HepG2 (cell line): ENCODE measurements around the gene GBGT1. TPM values are rescaled to one million over a fixed set of nuclear protein-coding genes. Genes with fewer than 3 reads are reported as not detected.
A peak's percentile ranks its signal among the peaks of the same experiment; 100 is the strongest.

ENCODE experiments used
- RFX3 ChIP-seq: IDR thresholded peaks from 2 replicates; pipeline ENCODE4 v1.6.1; 2016; ENCODE audit warnings: missing biosample characterization, missing genetic modification reagents
- ZNF460 ChIP-seq: sonication (generic); formaldehyde crosslinking; IDR thresholded peaks from 2 replicates; pipeline ENCODE4 v1.5.1; 2020; ENCODE audit warnings: missing genetic modification reagents, mild to moderate bottlenecking, borderline replicate concordance
- ZNF883 ChIP-seq: sonication (generic); formaldehyde crosslinking; IDR thresholded peaks from 2 replicates; pipeline ENCODE4 v1.5.1; 2020; ENCODE audit warnings: mild to moderate bottlenecking, missing genetic modification reagents; ENCODE audit errors: not compliant biosample characterization
- ZSCAN25 ChIP-seq: sonication (generic); formaldehyde crosslinking; IDR thresholded peaks from 2 replicates; pipeline ENCODE4 v1.8.0; 2022; ENCODE audit warnings: mild to moderate bottlenecking, missing genetic modification reagents
- polyA plus RNA-seq, 8 experiments: library from polyadenylated mRNA; depleted of rRNA in 3 of 8; stranded (reverse) in 7 of 8; unstranded in 1 of 8; fragments of >200 nt; fragmentation: Illumina TruSeq in 4 of 8; extraction: Trizol in 4 of 8; gene quantifications; 2 replicates each; pipeline versions ENCODE4 v1.2.1 to v1.2.3, GENCODE V29; 2011 to 2016; ENCODE audit warnings: low read depth in 4 of 8, missing spikeins in 1 of 8, mixed read lengths in 1 of 8; ENCODE audit not compliant: insufficient read depth in 1 of 8
- total RNA-seq, 5 experiments: library from RNA; depleted of rRNA; stranded (reverse); fragments of >200 nt; fragmentation: Illumina TruSeq; extraction: Trizol; gene quantifications; 2 replicates each; pipeline ENCODE4 v1.2.3, GENCODE V29; 2016; ENCODE audit warnings: low read depth in 1 of 5
- TF ChIP-seq, protein P1 (sequence below): sonication (generic); formaldehyde crosslinking; IDR thresholded peaks from 2 replicates; pipeline ENCODE4 v1.5.0; 2020; ENCODE audit warnings: missing genetic modification reagents
- TF ChIP-seq, protein P2 (sequence below): sonication (generic); formaldehyde crosslinking; IDR thresholded peaks from 2 replicates; pipeline ENCODE4 v1.4.0; 2020; ENCODE audit warnings: missing genetic modification reagents
- TF ChIP-seq, protein P3 (sequence below): sonication (generic); formaldehyde crosslinking; IDR thresholded peaks from 2 replicates; pipeline ENCODE4 v1.9.0; 2021; ENCODE audit warnings: mild to moderate bottlenecking, missing genetic modification reagents
- TF ChIP-seq, protein P4 (sequence below): sonication (generic); formaldehyde crosslinking; IDR thresholded peaks from 2 replicates; pipeline ENCODE4 v1.4.0; 2020; ENCODE audit warnings: mild to moderate bottlenecking, missing genetic modification reagents

The GBGT1 gene
- total and polyA plus RNA-seq, 2 of the 13 experiments (the other 11 are each of a cell fraction or from before 2014, with no cell fraction given): not detected

DNA sequence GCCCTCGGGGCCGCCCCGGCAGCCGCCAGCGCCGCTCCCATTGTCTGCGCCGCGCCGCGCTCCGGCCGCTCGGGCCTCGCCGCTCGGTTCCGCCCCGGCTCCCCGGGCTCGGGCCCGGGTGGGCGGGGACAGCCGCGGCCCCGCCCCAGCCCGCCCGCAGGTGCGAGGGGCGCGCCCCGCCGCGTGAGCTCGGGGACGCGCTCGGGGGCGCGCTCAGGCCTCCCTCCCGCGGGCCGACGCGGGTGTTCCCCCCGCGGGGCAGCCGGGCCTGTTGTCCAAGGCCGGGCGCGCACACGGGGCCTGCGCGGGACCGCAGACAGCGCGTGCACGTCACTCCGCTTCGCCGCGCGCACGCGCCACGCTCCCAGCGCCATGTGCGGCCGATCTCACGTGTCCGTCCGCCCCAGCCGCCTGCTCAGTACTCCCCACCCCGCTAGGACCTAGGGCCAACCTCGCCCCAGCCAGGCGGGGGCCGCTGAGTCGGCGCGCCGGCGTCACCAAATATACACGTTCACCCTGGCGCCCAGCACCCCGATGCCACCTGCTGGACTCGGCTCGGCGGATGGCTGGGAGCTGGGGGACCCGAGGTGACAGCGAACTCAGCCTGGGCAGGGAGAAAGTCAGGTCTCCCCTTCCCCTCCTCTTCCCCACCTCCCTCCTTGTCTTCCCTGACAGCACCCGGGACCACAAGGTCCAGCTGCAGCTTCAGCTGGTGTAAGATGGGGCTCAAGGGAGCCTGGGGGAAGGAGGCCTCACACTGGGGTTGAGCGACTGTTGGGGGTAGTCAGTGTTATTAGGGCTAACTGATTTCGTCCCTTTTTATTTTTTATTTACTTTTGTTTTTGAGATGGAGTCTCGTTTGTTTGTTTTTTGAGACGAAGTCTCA, 14.3 kb downstream of the GBGT1 start (continued):
- TF ChIP-seq, protein P1, sequence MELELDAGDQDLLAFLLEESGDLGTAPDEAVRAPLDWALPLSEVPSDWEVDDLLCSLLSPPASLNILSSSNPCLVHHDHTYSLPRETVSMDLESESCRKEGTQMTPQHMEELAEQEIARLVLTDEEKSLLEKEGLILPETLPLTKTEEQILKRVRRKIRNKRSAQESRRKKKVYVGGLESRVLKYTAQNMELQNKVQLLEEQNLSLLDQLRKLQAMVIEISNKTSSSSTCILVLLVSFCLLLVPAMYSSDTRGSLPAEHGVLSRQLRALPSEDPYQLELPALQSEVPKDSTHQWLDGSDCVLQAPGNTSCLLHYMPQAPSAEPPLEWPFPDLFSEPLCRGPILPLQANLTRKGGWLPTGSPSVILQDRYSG (CRISPR knock-in tag): 0 out of 2 replicates have a peak, but pooled peaks have one; percentile 69
- TF ChIP-seq RFX3 (CRISPR knock-in tag) (no peak), ZNF460 (CRISPR knock-in tag) (no peak), ZNF883 (CRISPR knock-in tag) (no peak), ZSCAN25 (CRISPR knock-in tag) (peak; percentile 62; the same call in 1 of the 2 replicates)
- TF ChIP-seq, protein P2, sequence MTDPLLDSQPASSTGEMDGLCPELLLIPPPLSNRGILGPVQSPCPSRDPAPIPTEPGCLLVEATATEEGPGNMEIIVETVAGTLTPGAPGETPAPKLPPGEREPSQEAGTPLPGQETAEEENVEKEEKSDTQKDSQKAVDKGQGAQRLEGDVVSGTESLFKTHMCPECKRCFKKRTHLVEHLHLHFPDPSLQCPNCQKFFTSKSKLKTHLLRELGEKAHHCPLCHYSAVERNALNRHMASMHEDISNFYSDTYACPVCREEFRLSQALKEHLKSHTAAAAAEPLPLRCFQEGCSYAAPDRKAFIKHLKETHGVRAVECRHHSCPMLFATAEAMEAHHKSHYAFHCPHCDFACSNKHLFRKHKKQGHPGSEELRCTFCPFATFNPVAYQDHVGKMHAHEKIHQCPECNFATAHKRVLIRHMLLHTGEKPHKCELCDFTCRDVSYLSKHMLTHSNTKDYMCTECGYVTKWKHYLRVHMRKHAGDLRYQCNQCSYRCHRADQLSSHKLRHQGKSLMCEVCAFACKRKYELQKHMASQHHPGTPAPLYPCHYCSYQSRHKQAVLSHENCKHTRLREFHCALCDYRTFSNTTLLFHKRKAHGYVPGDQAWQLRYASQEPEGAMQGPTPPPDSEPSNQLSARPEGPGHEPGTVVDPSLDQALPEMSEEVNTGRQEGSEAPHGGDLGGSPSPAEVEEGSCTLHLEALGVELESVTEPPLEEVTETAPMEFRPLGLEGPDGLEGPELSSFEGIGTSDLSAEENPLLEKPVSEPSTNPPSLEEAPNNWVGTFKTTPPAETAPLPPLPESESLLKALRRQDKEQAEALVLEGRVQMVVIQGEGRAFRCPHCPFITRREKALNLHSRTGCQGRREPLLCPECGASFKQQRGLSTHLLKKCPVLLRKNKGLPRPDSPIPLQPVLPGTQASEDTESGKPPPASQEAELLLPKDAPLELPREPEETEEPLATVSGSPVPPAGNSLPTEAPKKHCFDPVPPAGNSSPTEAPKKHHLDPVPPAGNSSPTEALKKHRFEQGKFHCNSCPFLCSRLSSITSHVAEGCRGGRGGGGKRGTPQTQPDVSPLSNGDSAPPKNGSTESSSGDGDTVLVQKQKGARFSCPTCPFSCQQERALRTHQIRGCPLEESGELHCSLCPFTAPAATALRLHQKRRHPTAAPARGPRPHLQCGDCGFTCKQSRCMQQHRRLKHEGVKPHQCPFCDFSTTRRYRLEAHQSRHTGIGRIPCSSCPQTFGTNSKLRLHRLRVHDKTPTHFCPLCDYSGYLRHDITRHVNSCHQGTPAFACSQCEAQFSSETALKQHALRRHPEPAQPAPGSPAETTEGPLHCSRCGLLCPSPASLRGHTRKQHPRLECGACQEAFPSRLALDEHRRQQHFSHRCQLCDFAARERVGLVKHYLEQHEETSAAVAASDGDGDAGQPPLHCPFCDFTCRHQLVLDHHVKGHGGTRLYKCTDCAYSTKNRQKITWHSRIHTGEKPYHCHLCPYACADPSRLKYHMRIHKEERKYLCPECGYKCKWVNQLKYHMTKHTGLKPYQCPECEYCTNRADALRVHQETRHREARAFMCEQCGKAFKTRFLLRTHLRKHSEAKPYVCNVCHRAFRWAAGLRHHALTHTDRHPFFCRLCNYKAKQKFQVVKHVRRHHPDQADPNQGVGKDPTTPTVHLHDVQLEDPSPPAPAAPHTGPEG (CRISPR knock-in tag): peak; percentile 87
- TF ChIP-seq, protein P3, sequence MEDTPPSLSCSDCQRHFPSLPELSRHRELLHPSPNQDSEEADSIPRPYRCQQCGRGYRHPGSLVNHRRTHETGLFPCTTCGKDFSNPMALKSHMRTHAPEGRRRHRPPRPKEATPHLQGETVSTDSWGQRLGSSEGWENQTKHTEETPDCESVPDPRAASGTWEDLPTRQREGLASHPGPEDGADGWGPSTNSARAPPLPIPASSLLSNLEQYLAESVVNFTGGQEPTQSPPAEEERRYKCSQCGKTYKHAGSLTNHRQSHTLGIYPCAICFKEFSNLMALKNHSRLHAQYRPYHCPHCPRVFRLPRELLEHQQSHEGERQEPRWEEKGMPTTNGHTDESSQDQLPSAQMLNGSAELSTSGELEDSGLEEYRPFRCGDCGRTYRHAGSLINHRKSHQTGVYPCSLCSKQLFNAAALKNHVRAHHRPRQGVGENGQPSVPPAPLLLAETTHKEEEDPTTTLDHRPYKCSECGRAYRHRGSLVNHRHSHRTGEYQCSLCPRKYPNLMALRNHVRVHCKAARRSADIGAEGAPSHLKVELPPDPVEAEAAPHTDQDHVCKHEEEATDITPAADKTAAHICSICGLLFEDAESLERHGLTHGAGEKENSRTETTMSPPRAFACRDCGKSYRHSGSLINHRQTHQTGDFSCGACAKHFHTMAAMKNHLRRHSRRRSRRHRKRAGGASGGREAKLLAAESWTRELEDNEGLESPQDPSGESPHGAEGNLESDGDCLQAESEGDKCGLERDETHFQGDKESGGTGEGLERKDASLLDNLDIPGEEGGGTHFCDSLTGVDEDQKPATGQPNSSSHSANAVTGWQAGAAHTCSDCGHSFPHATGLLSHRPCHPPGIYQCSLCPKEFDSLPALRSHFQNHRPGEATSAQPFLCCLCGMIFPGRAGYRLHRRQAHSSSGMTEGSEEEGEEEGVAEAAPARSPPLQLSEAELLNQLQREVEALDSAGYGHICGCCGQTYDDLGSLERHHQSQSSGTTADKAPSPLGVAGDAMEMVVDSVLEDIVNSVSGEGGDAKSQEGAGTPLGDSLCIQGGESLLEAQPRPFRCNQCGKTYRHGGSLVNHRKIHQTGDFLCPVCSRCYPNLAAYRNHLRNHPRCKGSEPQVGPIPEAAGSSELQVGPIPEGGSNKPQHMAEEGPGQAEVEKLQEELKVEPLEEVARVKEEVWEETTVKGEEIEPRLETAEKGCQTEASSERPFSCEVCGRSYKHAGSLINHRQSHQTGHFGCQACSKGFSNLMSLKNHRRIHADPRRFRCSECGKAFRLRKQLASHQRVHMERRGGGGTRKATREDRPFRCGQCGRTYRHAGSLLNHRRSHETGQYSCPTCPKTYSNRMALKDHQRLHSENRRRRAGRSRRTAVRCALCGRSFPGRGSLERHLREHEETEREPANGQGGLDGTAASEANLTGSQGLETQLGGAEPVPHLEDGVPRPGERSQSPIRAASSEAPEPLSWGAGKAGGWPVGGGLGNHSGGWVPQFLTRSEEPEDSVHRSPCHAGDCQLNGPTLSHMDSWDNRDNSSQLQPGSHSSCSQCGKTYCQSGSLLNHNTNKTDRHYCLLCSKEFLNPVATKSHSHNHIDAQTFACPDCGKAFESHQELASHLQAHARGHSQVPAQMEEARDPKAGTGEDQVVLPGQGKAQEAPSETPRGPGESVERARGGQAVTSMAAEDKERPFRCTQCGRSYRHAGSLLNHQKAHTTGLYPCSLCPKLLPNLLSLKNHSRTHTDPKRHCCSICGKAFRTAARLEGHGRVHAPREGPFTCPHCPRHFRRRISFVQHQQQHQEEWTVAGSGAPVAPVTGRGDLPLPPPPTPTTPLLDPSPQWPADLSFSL (CRISPR knock-in tag): no peak
- TF ChIP-seq, protein P4, sequence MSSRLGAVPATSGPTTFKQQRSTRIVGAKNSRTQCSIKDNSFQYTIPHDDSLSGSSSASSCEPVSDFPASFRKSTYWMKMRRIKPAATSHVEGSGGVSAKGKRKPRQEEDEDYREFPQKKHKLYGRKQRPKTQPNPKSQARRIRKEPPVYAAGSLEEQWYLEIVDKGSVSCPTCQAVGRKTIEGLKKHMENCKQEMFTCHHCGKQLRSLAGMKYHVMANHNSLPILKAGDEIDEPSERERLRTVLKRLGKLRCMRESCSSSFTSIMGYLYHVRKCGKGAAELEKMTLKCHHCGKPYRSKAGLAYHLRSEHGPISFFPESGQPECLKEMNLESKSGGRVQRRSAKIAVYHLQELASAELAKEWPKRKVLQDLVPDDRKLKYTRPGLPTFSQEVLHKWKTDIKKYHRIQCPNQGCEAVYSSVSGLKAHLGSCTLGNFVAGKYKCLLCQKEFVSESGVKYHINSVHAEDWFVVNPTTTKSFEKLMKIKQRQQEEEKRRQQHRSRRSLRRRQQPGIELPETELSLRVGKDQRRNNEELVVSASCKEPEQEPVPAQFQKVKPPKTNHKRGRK: no peak
